HepG2 (cell line): ENCODE data around the gene HDAC10. TPM values are rescaled to one million over a fixed set of nuclear protein-coding genes. Genes with fewer than 3 reads are reported as not detected.

Experiments used
- CBX1 ChIP-seq: IDR thresholded peaks from one replicate; pipeline ENCODE4 v1.6.1; 2016; ENCODE audit warnings: antibody characterized with exemption, low read depth
- GATAD1 ChIP-seq: IDR thresholded peaks from 2 replicates; pipeline ENCODE4 v1.6.1; 2016; ENCODE audit warnings: missing genetic modification reagents, missing compliant biosample characterization
- HDAC6 ChIP-seq: fragments of 200-600 bp; sonication (generic); IDR thresholded peaks from 2 replicates; pipeline ENCODE4 v1.7.0; 2017; ENCODE audit warnings: mild to moderate bottlenecking, antibody characterized with exemption, low read length, low read depth
- IKZF1 ChIP-seq: fragments of 450-650 bp; IDR thresholded peaks from 2 replicates; pipeline ENCODE4 v1.7.1; 2016
- KDM6A ChIP-seq: IDR thresholded peaks from 2 replicates; pipeline ENCODE4 v1.6.1; 2016; ENCODE audit warnings: low read depth
- MED8 ChIP-seq: sonication (generic); formaldehyde crosslinking; IDR thresholded peaks from 2 replicates; pipeline ENCODE4 v1.8.1; 2023; ENCODE audit warnings: mild to moderate bottlenecking, missing genetic modification reagents; ENCODE audit not compliant: insufficient replicate concordance
- NFKB2 ChIP-seq: sonication (generic); formaldehyde crosslinking; IDR thresholded peaks from 2 replicates; pipeline ENCODE4 v1.4.0; 2020; ENCODE audit warnings: missing genetic modification reagents, borderline replicate concordance
- NFKBIZ ChIP-seq: IDR thresholded peaks from 2 replicates; pipeline ENCODE4 v1.6.1; 2018; ENCODE audit warnings: missing genetic modification reagents, missing compliant biosample characterization
- NR2F6 ChIP-seq, 2 experiments: IDR thresholded peaks; 2 replicates each; pipeline ENCODE4 v1.6.1; 2016; ENCODE audit warnings: antibody characterized with exemption in 1 of 2, mild to moderate bottlenecking in 1 of 2
- PREB ChIP-seq: sonication (generic); formaldehyde crosslinking; IDR thresholded peaks from 2 replicates; pipeline ENCODE4 v1.4.0; 2020; ENCODE audit warnings: missing genetic modification reagents
- PTBP1 ChIP-seq: fragments of 200-400 bp; formaldehyde crosslinking; IDR thresholded peaks from 2 replicates; pipeline ENCODE4 v1.6.1; 2018; ENCODE audit warnings: low read length, low read depth; ENCODE audit not compliant: poor library complexity, severe bottlenecking
- RBFOX2 ChIP-seq: fragments of 200-400 bp; formaldehyde crosslinking; IDR thresholded peaks from 2 replicates; pipeline ENCODE4 v1.6.1; 2017; ENCODE audit warnings: low read depth, mild to moderate bottlenecking, low read length
- RBM39 ChIP-seq: fragments of 200-400 bp; formaldehyde crosslinking; IDR thresholded peaks from one replicate; pipeline ENCODE4 v1.6.1; 2018; ENCODE audit warnings: antibody characterized with exemption, mild to moderate bottlenecking, low read depth, low read length; ENCODE audit not compliant: poor library complexity, severe bottlenecking
- SNAPC2 ChIP-seq: sonication (generic); formaldehyde crosslinking; IDR thresholded peaks from 2 replicates; pipeline ENCODE4 v1.8.1; 2022; ENCODE audit warnings: mild to moderate bottlenecking, missing genetic modification reagents
- U2AF2 ChIP-seq: fragments of 200-400 bp; formaldehyde crosslinking; IDR thresholded peaks from 2 replicates; pipeline ENCODE4 v1.6.1; 2017; ENCODE audit warnings: low read depth, mild to moderate bottlenecking, low read length
- ZBTB20 ChIP-seq: sonication (generic); formaldehyde crosslinking; IDR thresholded peaks from 2 replicates; pipeline ENCODE4 v1.8.1; 2023; ENCODE audit warnings: missing genetic modification reagents, low read depth, mild to moderate bottlenecking, borderline replicate concordance
- ZBTB39 ChIP-seq: sonication (generic); formaldehyde crosslinking; IDR thresholded peaks from 2 replicates; pipeline ENCODE4 v1.5.0; 2020; ENCODE audit warnings: missing genetic modification reagents
- ZBTB7A ChIP-seq: sonication (generic); formaldehyde crosslinking; IDR thresholded peaks from 2 replicates; pipeline ENCODE4 v1.8.0; 2022; ENCODE audit warnings: mild to moderate bottlenecking, missing genetic modification reagents
- ZNF275 ChIP-seq: sonication (generic); formaldehyde crosslinking; IDR thresholded peaks from 2 replicates; pipeline ENCODE4 v1.8.0; 2022; ENCODE audit warnings: missing genetic modification reagents, mild to moderate bottlenecking, inconsistent platforms, borderline replicate concordance
- ZNF30 ChIP-seq: sonication (generic); formaldehyde crosslinking; IDR thresholded peaks from 2 replicates; pipeline ENCODE4 v1.5.0; 2020; ENCODE audit warnings: mild to moderate bottlenecking, missing genetic modification reagents
- ZNF460 ChIP-seq: sonication (generic); formaldehyde crosslinking; IDR thresholded peaks from 2 replicates; pipeline ENCODE4 v1.5.1; 2020; ENCODE audit warnings: missing genetic modification reagents, mild to moderate bottlenecking, borderline replicate concordance
- ZNF740 ChIP-seq: sonication (generic); formaldehyde crosslinking; IDR thresholded peaks from 2 replicates; pipeline ENCODE4 v1.4.0; 2020; ENCODE audit warnings: missing genetic modification reagents
- ZNF879 ChIP-seq: sonication (generic); formaldehyde crosslinking; IDR thresholded peaks from 2 replicates; pipeline ENCODE4 v1.8.1; 2023; ENCODE audit warnings: missing genetic modification reagents
- polyA plus RNA-seq, 8 experiments: library from polyadenylated mRNA; depleted of rRNA in 3 of 8; stranded (reverse) in 7 of 8; unstranded in 1 of 8; fragments of >200 nt; fragmentation: Illumina TruSeq in 4 of 8; extraction: Trizol in 4 of 8; gene quantifications; 2 replicates each; pipeline versions ENCODE4 v1.2.1 to v1.2.3, GENCODE V29; 2011 to 2016; ENCODE audit warnings: low read depth in 4 of 8, missing spikeins in 1 of 8, mixed read lengths in 1 of 8; ENCODE audit not compliant: insufficient read depth in 1 of 8
- total RNA-seq, 5 experiments: library from RNA; depleted of rRNA; stranded (reverse); fragments of >200 nt; fragmentation: Illumina TruSeq; extraction: Trizol; gene quantifications; 2 replicates each; pipeline ENCODE4 v1.2.3, GENCODE V29; 2016; ENCODE audit warnings: low read depth in 1 of 5

HDAC10 gene
- total and polyA plus RNA-seq, 2 of the 13 experiments (the other 11 are each of a cell fraction or from before 2014, with no cell fraction given), result 13.9 to 14.9 TPM

- TF ChIP-seq ZBTB39 (CRISPR knock-in tag), result no peak
- TF ChIP-seq KDM6A (CRISPR knock-in tag), result no peak
- peak; percentile 43 for TF ChIP-seq RBM39
- TF ChIP-seq RBFOX2, result peak; percentile 56
- TF ChIP-seq ZNF740, result peak; percentile 57; the same call in 1 of the 2 replicates
- no peak for TF ChIP-seq PREB (CRISPR knock-in tag)
- TF ChIP-seq MED8, result no peak
- TF ChIP-seq PTBP1, result no peak
- no peak for TF ChIP-seq HDAC6
- no peak for TF ChIP-seq ZNF879 (CRISPR knock-in tag)
- TF ChIP-seq NR2F6 (IDR thresholded peaks at IDR 0.05), result 0 out of 2 replicates have a peak, but pooled peaks have one; percentile 5
- TF ChIP-seq NR2F6 (CRISPR knock-in tag; IDR thresholded peaks at IDR 0.05), result no peak
- TF ChIP-seq U2AF2, result no peak
- TF ChIP-seq ZNF30 (CRISPR knock-in tag), result no peak
- no peak for TF ChIP-seq NFKBIZ
- no peak for TF ChIP-seq GATAD1 (CRISPR knock-in tag)
- no peak for TF ChIP-seq ZBTB7A (CRISPR knock-in tag)
- no peak for TF ChIP-seq ZBTB20 (CRISPR knock-in tag)
- TF ChIP-seq ZNF460 (CRISPR knock-in tag), result no peak
- peak; percentile 42; the same call in 1 of the 2 replicates for TF ChIP-seq NFKB2 (CRISPR knock-in tag)
- TF ChIP-seq IKZF1, result no peak
- TF ChIP-seq CBX1, result no peak
- 0 out of 2 replicates have a peak, but pooled peaks have one; percentile 8 for TF ChIP-seq ZNF275 (CRISPR knock-in tag)
- no peak for TF ChIP-seq SNAPC2 (CRISPR knock-in tag)
Measured at GRCh38 chr22:50201191-50202129, 49.6 kb downstream of the HDAC10 start (continued).
